Midbrain (tissue), 1 donor: ENCODE measurements around the gene RENBP.

Experiments used
- DNase-seq: peaks from one replicate; lab custom pipeline; 2025; lab: John Stamatoyannopoulos, UW

RENBP gene

GRCh38 chrX:153919281-153919680 lies 25.2 kb downstream of the RENBP start:
- no peak for DNase-seq

- DNase-seq, result no peak
Measured at GRCh38 chrX:153917869-153918268, 26.6 kb downstream of the RENBP start.

GRCh38 chrX:153913701-153914100 lies 30.7 kb downstream of the RENBP start:
- DNase-seq, result no peak

GRCh38 chrX:153913211-153913610 lies 31.2 kb downstream of the RENBP start:
- DNase-seq, result no peak

- DNase-seq, result no peak
Measured at GRCh38 chrX:153911798-153912197, 32.6 kb downstream of the RENBP start.

- DNase-seq, result no peak
Measured at GRCh38 chrX:153910446-153910845, 34.0 kb downstream of the RENBP start.

- DNase-seq, result no peak
Measured at GRCh38 chrX:153909980-153910360, 34.5 kb downstream of the RENBP start.

GRCh38 chrX:153909024-153909979 lies 35.1 kb downstream of the RENBP start:
- DNase-seq, result no peak

GRCh38 chrX:153908219-153908860 lies 36.1 kb downstream of the RENBP start:
- DNase-seq, result no peak

GRCh38 chrX:153907456-153907855 lies 37.0 kb downstream of the RENBP start:
- no peak for DNase-seq

GRCh38 chrX:153906126-153906917 lies 38.1 kb downstream of the RENBP start:
- DNase-seq, result no peak

GRCh38 chrX:153905481-153906095 lies 38.9 kb downstream of the RENBP start:
- DNase-seq, result no peak

- no peak for DNase-seq
Measured at GRCh38 chrX:153903991-153904957, 40.2 kb downstream of the RENBP start, which contains the start of gene AVPR2. AVPR2 (plus strand) TSS chrX:153904673; CDS start chrX:153905146, 473 bp downstream.

- DNase-seq, result no peak
Measured at GRCh38 chrX:153903238-153903980, 41.0 kb downstream of the RENBP start.

- DNase-seq, result no peak
Measured at GRCh38 chrX:153902385-153902784, 42.1 kb downstream of the RENBP start.

- DNase-seq, result no peak
Measured at GRCh38 chrX:153901753-153902140, 42.7 kb downstream of the RENBP start.

GRCh38 chrX:153900831-153901752 lies 43.4 kb downstream of the RENBP start:
- no peak for DNase-seq

GRCh38 chrX:153897899-153898298 lies 46.5 kb downstream of the RENBP start:
- no peak for DNase-seq

GRCh38 chrX:153889123-153889522 lies 55.3 kb downstream of the RENBP start:
- no peak for DNase-seq
